Prostate gland (tissue), 2 donors: ENCODE measurements around the gene KAZN.

Source experiments
- CTCF ChIP-seq, 4 experiments: fragments of 200-600 bp in 2 of 4; fragments of 450-650 bp in 2 of 4; sonication (generic) in 2 of 4; IDR thresholded peaks; 1 replicate in 3 of 4; 2 replicates in 1 of 4; pipeline ENCODE4 v1.5.1; 2016 to 2019; ENCODE audit warnings: antibody characterized with exemption in 4 of 4, mild to moderate bottlenecking in 2 of 4, moderate library complexity in 2 of 4
- POLR2AphosphoS5 ChIP-seq: sonication (generic); formaldehyde crosslinking; IDR thresholded peaks from one replicate; pipeline ENCODE4 v1.6.1; 2017; ENCODE audit warnings: antibody characterized with exemption

GRCh38 chr1:14962407-14962806, 363.9 kb downstream of the KAZN start:
- no peak for TF ChIP-seq POLR2AphosphoS5
- no peak for TF ChIP-seq CTCF (IDR thresholded peaks at IDR 0.05)
